CD4-positive, alpha-beta T cell treated with Interleukin-4 for 4 hours (primary cell): ENCODE data around the gene BFSP1.

Experiments used
- DNase-seq: peaks from one replicate; pipeline ENCODE4 v3.0.0-alpha.2; 2020

The BFSP1 gene

GRCh38 chr20:17494201-17494600, 37.0 kb downstream of the BFSP1 start:
- DNase-seq: no peak

GRCh38 chr20:17493173-17493572, 38.0 kb downstream of the BFSP1 start:
- DNase-seq: no peak

GRCh38 chr20:17491488-17491887, 39.7 kb downstream of the BFSP1 start:
- DNase-seq: no peak

GRCh38 chr20:17491041-17491440, 40.1 kb downstream of the BFSP1 start:
- DNase-seq: no peak

GRCh38 chr20:17490501-17490900, 40.7 kb downstream of the BFSP1 start:
- DNase-seq: no peak

- no peak for DNase-seq
These were observed 42.1 kb downstream of the BFSP1 start for GRCh38 chr20:17488916-17489600.

GRCh38 chr20:17485017-17485416, 46.2 kb downstream of the BFSP1 start:
- DNase-seq: no peak

GRCh38 chr20:17482536-17482935, 48.6 kb downstream of the BFSP1 start:
- DNase-seq: no peak

GRCh38 chr20:17481661-17482060, 49.5 kb downstream of the BFSP1 start:
- DNase-seq: no peak

GRCh38 chr20:17480696-17481095, 50.5 kb downstream of the BFSP1 start:
- no peak for DNase-seq

GRCh38 chr20:17479063-17479657, 52.0 kb downstream of the BFSP1 start:
- DNase-seq: no peak

GRCh38 chr20:17473659-17474058, 57.5 kb downstream of the BFSP1 start:
- DNase-seq: no peak

- no peak for DNase-seq
These were observed 59.5 kb downstream of the BFSP1 start for GRCh38 chr20:17471606-17472187.

- DNase-seq: no peak
These were observed 60.2 kb downstream of the BFSP1 start for GRCh38 chr20:17470973-17471372.

GRCh38 chr20:17470521-17470920, 60.7 kb downstream of the BFSP1 start:
- no peak for DNase-seq

- no peak for DNase-seq
These were observed 61.7 kb downstream of the BFSP1 start for GRCh38 chr20:17469246-17470030.

- DNase-seq: no peak
These were observed 62.9 kb downstream of the BFSP1 start for GRCh38 chr20:17468073-17468840.

GRCh38 chr20:17467120-17467655, 64.0 kb downstream of the BFSP1 start:
- DNase-seq: no peak

- DNase-seq: no peak
These were observed 64.5 kb downstream of the BFSP1 start for GRCh38 chr20:17466641-17467040.

- no peak for DNase-seq
These were observed 65.9 kb downstream of the BFSP1 start for GRCh38 chr20:17465236-17465635.

GRCh38 chr20:17463711-17464110, 67.5 kb downstream of the BFSP1 start:
- no peak for DNase-seq

- no peak for DNase-seq
These were observed 69.2 kb downstream of the BFSP1 start for GRCh38 chr20:17461941-17462340.

GRCh38 chr20:17460119-17460518, 71.1 kb downstream of the BFSP1 start:
- DNase-seq: no peak
